ENCODE data around the gene MAPKAPK5.

DNA sequence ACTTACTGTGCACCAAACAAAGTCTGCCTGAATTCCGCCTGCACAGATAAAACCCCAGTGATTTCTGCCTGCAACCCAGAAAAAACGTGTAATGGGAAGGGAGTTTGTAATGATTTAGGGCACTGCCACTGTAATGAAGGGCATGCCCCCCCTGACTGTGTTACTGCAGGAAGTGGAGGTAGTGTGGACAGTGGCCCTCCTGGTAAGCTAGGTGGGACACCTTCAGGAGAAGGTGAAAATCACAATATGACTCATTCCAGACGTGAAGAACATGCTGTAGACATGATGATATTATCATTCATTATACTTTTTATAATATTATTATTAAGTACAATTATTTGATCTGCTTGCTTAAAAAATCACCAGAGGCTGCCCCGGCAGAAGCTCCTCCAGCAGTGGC lies 59.2 kb downstream of the MAPKAPK5 start:
- TF ChIP-seq ZBTB33 (IDR thresholded peaks at IDR 0.05), result no peak
- no peak for TF ChIP-seq CTCF (IDR thresholded peaks at IDR 0.05; ENCODE audit: low read depth, low read length, missing input control)
- no peak for TF ChIP-seq NR2F2 (IDR thresholded peaks at IDR 0.05)
- TF ChIP-seq RXRA (IDR thresholded peaks at IDR 0.05), result no peak
